Tibial nerve (tissue), 4 donors: ENCODE measurements around the gene PCBD1.

Experiments used
- CTCF ChIP-seq, 5 experiments: fragments of 200-600 bp in 3 of 5; fragments of 450-650 bp in 2 of 5; sonication (generic) in 3 of 5; IDR thresholded peaks; one replicate each; pipeline ENCODE4 v1.5.1; 2016 to 2019; ENCODE audit warnings: antibody characterized with exemption in 5 of 5, mild to moderate bottlenecking in 3 of 5, moderate library complexity in 2 of 5
- EP300 ChIP-seq, 2 donors: sonication (generic); formaldehyde crosslinking; IDR thresholded peaks; one replicate each; pipeline ENCODE4 v1.6.1; 2017; ENCODE audit warnings: antibody characterized with exemption in 2 of 2, mild to moderate bottlenecking in 1 of 2
- POLR2A ChIP-seq, 2 donors: fragments of 450-650 bp; IDR thresholded peaks; one replicate each; pipeline ENCODE4 v1.6.1; 2017; ENCODE audit warnings: antibody characterized with exemption in 2 of 2, mild to moderate bottlenecking in 2 of 2, moderate library complexity in 2 of 2

- TF ChIP-seq EP300 (IDR thresholded peaks at IDR 0.05), result no peak
- TF ChIP-seq CTCF (IDR thresholded peaks at IDR 0.05), result no peak
- TF ChIP-seq POLR2A (IDR thresholded peaks at IDR 0.05), result no peak
Observed at GRCh38 chr10:70853457-70853856, 34.9 kb downstream of the PCBD1 start.
